ENCODE data around the gene LGR4.

LGR4 gene

DNA sequence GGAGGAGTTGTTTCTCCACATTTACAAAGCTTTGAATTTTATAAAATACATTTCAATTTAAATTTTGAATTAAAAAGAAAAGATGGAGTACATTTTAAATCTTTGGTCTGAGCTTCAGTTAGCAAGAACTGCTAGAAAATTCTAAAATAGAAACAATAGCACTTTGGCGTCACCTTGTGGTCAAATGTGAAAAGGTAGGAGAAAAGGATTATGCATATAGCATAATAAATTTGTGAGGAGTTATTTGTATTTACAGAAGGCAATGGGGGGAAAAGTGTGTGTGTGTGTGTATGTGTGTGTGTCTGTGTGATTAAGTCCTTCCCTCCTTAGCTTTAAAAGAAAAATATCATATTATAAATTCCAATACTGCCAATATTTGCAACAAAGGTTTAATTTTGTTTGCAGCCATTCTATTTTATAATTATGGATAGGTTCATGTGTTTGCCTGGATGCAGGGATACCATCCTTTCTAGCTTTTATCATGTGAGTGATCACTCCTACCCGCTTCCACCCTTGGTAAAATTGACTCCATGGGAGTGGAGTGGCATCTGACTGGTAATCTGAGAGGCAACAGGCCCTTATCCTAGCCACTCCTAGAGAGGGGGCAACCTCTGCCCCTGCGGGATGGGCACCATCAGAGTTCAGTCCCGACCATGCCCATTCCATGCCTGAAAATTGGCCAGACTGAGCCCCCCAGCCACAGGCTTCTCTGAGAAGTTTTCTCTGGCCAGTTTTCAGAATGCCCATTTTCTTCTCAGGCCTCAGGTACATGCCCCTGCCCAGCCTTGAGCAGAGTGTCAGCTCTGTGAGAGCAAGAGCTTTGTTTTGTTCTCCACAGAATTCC is 13.6 kb upstream of the LGR4 start:
- DNase-seq (ENCODE audit: low spot score), result peak; percentile 71

- DNase-seq (ENCODE audit: low spot score), result no peak
Measured at GRCh38 chr11:27482793-27483192, 10.2 kb upstream of the LGR4 start.

DNA sequence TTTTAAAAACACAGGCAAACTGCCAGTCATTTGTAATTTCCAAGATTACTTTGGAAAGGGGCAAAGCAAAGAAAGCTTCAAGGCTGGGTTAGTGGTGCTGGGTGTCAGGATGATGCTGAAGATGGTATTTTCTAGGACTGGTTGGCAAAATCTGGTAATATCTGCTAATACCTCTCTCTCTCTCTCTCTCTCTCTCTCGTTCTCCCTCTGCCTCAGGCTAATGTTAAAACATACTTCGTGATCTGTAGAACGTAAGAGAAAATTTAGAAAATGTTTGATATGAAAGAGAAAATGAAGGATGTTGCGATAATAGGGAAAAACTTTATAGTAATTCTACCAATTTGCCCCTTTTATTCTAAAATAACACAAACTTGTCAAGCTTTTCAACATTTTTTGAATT is 9.4 kb upstream of the LGR4 start:
- DNase-seq (ENCODE audit: low spot score), result no peak

DNA sequence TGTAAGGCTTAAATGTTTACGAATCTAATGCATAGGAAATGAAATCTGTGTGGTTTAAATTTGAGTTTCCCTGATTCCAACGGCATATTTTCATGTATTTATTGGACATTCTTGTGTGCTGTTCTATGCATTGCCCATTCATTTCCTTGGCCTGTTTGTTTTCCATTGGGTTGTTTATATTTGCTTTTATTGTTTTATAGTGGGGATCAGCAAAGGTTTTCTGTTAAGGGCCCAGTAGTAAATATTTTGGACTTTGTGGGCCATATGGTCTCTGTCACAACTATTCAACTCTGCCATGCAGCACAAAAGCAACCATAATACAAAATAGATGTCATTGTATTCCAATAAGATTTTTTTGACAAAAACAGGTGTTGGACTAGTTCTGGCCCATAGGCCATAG is 5.2 kb upstream of the LGR4 start:
- DNase-seq (ENCODE audit: low spot score), result no peak

GRCh38 chr11:27477243-27477642 is 4.7 kb upstream of the LGR4 start:
- DNase-seq (ENCODE audit: low spot score), result no peak

DNA sequence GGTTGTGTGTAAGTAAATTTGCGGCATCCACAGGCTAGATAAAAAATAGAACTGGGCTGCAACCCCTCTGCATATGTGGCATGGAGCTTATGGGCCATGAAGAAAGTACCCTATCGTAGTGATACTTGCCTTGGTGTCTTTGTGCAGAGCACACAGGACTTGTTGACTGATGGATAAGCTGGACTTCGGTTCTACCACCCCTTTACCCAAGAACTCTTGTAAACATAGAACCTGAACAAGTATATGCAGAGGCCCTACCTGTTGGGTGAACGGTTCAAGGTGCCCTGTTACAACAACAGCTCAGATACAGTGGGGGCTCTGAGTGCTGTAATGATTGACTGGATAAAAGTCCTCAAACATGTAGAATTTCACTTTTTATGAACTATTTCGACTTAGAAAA is 3.0 kb upstream of the LGR4 start:
- DNase-seq (ENCODE audit: low spot score), result no peak

GRCh38 chr11:27473017-27473406 is 422 bp upstream of the LGR4 start:
- DNase-seq (ENCODE audit: low spot score), result no peak

GRCh38 chr11:27471589-27472397 is 797 bp downstream of the LGR4 start:
- DNase-seq (ENCODE audit: low spot score), result peak; percentile 38

DNA sequence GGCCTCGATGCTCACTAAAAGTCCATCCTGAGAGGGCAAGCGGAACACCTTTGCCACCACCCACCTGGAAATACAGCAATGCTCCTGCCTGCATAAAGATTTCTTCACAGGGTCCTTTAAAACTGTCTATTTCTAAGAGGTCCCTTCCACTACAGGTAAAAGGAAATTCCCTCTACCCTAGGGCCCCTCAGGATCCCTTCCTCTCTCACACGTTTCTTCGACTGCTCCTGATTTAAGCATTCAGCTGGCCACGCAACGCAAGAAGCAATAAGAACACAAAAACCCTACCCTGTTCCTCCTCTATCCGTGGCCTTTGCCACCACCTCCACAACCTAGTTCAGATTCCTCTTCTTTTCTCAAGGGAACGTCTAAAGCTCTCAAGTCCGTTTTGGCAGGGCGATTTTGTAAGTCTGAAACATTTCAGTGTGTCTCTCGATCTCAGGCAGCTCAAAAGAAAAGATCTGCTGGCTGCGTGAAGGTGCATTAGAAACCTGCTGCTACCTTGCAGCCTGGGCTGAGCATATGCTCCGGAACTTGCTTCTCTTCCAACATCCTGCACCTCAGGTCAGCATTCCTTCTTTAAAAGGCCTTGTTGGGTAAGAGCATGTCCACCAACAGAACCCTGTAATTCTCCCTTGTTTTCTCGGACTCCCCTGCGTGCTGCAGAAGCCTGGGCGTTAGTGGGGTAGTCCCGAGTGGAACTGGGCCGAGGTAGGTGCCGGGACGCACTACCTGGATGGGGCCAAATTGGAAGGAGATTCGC is 1.6 kb downstream of the LGR4 start:
- no peak for DNase-seq (ENCODE audit: low spot score)

GRCh38 chr11:27470166-27470565 is 2.4 kb downstream of the LGR4 start:
- DNase-seq (ENCODE audit: low spot score), result no peak

- DNase-seq (ENCODE audit: low spot score), result no peak
Measured at GRCh38 chr11:27468995-27469695, 3.4 kb downstream of the LGR4 start.

DNA sequence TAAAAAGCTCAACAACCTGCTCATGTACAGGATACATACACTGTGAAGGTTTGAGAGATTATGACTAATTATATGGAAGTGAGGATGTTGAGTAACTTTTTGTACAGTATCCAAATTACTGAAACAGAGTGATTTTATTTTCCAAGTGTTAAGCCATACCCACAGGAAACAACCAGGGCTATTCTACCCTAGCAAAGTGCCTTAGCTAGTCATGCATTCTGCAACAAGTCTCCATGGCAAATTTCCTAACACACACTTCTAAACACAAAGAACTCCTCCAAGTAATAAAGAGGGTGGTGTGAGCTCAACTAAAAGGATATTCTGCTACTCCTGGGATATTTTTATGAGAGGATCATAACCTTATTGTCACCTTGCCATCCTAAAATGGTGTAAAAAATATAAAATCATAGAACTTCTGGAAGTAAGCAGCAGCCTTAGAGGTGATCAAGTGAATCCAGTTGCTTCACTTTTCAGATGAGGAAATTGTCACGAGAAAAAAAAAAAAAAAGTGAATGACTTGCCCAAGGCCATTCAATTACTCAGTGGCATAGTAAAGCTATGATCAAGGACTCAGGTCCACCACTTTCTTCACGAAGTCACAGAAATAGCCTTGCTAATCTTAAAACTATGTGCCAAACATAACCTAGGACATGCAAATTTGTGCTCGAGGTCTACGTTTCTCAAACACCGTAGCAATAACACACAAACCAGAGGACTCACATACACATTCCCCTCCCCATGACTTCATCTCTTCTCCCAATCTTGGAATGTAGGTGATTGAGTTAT is 4.2 kb downstream of the LGR4 start:
- DNase-seq (ENCODE audit: low spot score), result no peak

DNA sequence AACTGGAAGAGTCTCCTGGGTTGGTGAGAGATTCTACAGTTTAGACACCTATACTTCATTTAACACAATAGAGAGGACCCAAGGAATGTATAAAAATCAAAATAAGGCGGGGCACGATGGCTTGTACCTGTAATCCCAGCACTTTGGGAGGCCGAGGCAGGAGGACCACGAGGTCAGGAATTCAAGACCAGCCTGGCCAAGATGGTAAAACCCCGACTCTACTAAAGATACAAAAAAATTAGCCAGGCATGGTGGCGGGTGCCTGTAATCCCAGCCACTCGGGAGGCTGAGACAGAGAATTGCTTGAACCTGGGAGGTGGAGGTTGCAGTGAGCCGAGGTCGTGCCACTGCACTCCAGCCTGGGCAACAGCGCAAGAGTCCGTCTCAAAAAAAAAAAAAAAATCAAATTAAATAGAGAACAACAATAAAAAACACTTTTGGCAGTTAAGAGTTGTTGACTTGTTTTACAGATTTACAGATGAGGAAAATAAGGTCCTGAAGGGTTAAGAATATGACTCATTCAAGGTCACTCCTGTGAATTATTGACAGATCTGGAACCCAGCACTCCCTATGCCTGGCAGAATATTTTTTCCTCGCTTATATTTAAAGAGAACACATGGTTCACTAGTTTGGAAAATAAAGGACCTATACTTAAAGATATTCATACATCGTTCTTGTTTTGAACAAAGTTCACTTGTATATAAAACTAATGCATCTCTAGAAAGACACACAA is 5.2 kb downstream of the LGR4 start:
- DNase-seq (ENCODE audit: low spot score), result no peak

DNA sequence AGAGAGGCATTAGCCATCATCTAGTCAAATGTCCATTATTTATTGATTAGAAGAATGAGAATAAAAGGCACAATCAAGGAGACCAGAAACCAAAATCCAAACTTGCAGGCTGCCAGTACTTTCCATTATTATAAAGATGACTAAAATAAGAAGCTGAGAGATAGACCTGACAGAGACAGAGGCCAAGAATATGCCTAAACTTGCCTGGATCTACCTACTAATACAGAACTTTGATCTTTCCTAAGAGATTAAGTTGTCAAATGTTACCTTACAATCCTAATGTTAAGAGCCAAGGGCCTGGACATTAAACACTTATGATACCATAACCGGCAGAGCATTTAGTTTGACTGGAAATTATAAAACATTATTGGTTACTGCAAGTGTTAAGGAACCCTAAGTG is 6.2 kb downstream of the LGR4 start:
- no peak for DNase-seq (ENCODE audit: low spot score)

DNA sequence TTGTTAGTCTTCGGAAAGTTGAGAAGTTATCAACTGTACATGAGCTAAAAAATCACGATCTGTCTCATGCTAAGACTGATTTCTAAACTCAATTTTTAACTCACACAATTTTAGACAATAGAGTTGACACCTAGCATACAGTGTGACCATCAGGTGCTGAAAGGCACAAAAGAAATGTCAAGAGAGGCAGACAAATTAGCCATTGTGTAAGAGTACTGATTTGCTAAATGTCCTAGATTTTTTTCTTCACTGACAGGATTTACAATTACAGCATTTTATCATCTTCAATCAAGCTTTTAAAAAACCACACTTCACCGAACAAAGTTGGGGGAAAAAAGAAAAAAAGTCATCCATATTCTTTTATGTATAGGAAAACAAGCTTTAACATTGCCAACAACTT is 7.0 kb downstream of the LGR4 start:
- DNase-seq (ENCODE audit: low spot score), result no peak

- no peak for DNase-seq (ENCODE audit: low spot score)
Measured at GRCh38 chr11:27464909-27465308, 7.7 kb downstream of the LGR4 start.

- DNase-seq (ENCODE audit: low spot score), result no peak
Measured at GRCh38 chr11:27464289-27464696, 8.3 kb downstream of the LGR4 start.

- DNase-seq (ENCODE audit: low spot score), result no peak
Measured at GRCh38 chr11:27462543-27462942, 10.0 kb downstream of the LGR4 start.

DNA sequence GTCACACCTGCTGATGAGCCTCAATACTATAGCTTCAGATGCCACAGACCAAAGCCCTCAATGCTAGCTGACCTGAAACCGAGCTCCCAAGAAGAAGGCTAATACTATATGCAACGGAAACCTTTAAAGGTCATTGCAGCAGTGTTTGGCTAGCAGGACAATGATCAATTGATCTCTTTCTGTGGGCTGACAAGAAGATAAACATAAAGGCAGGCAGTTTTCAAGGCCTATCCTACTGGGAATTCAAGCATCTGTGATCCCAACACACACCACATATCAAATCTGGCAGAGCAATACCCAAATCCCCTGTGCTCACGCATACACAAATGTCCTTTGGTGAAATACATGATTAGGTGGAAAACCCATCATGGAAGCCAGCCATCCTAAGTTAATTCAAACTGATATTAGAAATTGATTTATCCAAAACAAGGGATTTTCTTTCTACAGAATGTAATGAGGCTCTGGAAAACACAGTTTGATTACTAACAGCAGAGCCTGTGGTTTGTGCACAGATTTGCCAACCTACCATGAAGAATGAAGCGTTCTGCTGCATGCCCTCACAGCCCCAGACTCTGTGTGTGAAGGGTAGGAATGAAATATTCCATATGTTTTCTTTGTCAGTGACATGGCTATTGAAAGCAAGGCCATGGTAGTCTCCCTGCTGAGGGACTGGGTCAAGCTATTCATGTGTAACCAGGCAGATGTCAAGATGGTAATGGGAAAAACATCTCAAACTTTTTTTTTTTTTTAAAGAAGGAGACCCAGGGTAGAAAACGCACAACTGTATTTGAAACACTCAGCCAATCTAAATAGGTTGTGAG is 12.2 kb downstream of the LGR4 start:
- DNase-seq (ENCODE audit: low spot score), result no peak

DNA sequence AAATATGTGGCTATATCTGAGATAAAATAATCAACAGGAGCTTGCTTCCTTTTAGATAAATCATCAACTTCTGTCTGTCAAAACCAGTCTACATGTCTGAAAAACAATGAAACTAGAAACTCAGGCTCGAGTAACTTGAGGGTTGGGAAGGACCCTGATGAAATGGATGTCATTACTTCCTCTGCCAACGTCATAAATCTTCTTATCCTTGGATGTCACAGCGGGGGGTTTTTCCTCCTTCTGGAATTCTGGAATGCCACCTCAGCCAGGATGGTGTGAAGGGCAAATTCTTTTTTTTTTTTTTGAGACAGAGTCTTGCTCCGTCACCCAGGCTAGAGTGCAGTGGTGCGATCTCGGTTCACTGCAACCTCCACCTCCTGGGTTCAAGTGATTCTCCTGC is 13.4 kb downstream of the LGR4 start:
- DNase-seq (ENCODE audit: low spot score), result no peak
